K562 treated with DMSO at 1 percent for 48 hours (cell line): ENCODE measurements around the gene PCDHGB2. TPM values are rescaled to one million over a fixed set of nuclear protein-coding genes. Genes with fewer than 3 reads are reported as not detected.

Experiments
- total RNA-seq: library from RNA; unstranded; fragments of 300-600 nt; gene quantifications from 2 replicates; pipeline ENCODE4 v1.2.3, GENCODE V29; 2022; ENCODE audit warnings: low replicate concordance; ENCODE audit errors: extremely low read depth

Gene PCDHGB2
- total RNA-seq, 1 experiment from 2014 or later: not detected

GRCh38 chr5:141397756-141398551 lies 38.2 kb downstream of the PCDHGB2 start, which contains the start of gene PCDHGB5:
PCDHGB5 (plus strand) TSS chr5:141397947; CDS start chr5:141398128, 181 bp downstream.

GRCh38 chr5:141402553-141403243 lies 42.9 kb downstream of the PCDHGB2 start, which contains the start of gene PCDHGA9:
PCDHGA9 (plus strand) TSS chr5:141402778; CDS start chr5:141402953, 175 bp downstream.

GRCh38 chr5:141407790-141408505 lies 48.2 kb downstream of the PCDHGB2 start, which contains the start of gene PCDHGB6:
PCDHGB6 (plus strand) TSS chr5:141408021; CDS start chr5:141408203, 182 bp downstream.

Other genes with a start within 250 kb of the PCDHGB2 start
- not detected in 2 replicates for gene PCDHB4, start 238.2 kb upstream of the PCDHGB2 start, total RNA-seq
- gene PCDHB5, start 224.8 kb upstream of the PCDHGB2 start, total RNA-seq: not detected in 2 replicates
- not detected in 2 replicates for gene PCDHB6, start 209.9 kb upstream of the PCDHGB2 start, total RNA-seq
- not detected in 2 replicates for gene PCDHB7, start 187.3 kb upstream of the PCDHGB2 start, total RNA-seq
- not detected in 2 replicates for gene PCDHB8, start 182.2 kb upstream of the PCDHGB2 start, total RNA-seq
- not detected in 2 replicates for gene PCDHB16, start 177.6 kb upstream of the PCDHGB2 start, total RNA-seq
- not detected in 2 replicates for gene PCDHB9, start 172.8 kb upstream of the PCDHGB2 start, total RNA-seq
- gene PCDHB10, start 167.6 kb upstream of the PCDHGB2 start, total RNA-seq: not detected in 2 replicates
- gene PCDHB11, start 160.4 kb upstream of the PCDHGB2 start, total RNA-seq: not detected in 2 replicates
- not detected in 2 replicates for gene PCDHB12, start 151.3 kb upstream of the PCDHGB2 start, total RNA-seq
- not detected in 2 replicates for gene PCDHB13, start 146.1 kb upstream of the PCDHGB2 start, total RNA-seq
- not detected in 2 replicates for gene PCDHB14, start 136.7 kb upstream of the PCDHGB2 start, total RNA-seq
- gene PCDHB15, start 114.6 kb upstream of the PCDHGB2 start, total RNA-seq: not detected in 2 replicates
- gene SLC25A2, start 55.9 kb upstream of the PCDHGB2 start, total RNA-seq: not detected in 2 replicates
- not detected in 2 replicates for gene TAF7, start 39.2 kb upstream of the PCDHGB2 start, total RNA-seq
- not detected in 2 replicates for gene PCDHGA1, start 29.5 kb upstream of the PCDHGB2 start, total RNA-seq
- gene PCDHGA2, start 21.2 kb upstream of the PCDHGB2 start, total RNA-seq: not detected in 2 replicates
- not detected in 2 replicates for gene PCDHGA3, start 16.2 kb upstream of the PCDHGB2 start, total RNA-seq
- gene PCDHGB1, start 9.9 kb upstream of the PCDHGB2 start, total RNA-seq: not detected in 2 replicates
- not detected in 2 replicates for gene PCDHGA4, start 5.0 kb upstream of the PCDHGB2 start, total RNA-seq
- not detected in 2 replicates for gene PCDHGA5, start 4.2 kb downstream of the PCDHGB2 start, total RNA-seq
- not detected in 2 replicates for gene PCDHGB3, start 10.2 kb downstream of the PCDHGB2 start, total RNA-seq
- gene PCDHGA6, start 13.9 kb downstream of the PCDHGB2 start, total RNA-seq: not detected in 2 replicates
- not detected in 2 replicates for gene PCDHGA7, start 22.7 kb downstream of the PCDHGB2 start, total RNA-seq
- gene PCDHGB4, start 27.7 kb downstream of the PCDHGB2 start, total RNA-seq: not detected in 2 replicates
- gene PCDHGA8, start 32.6 kb downstream of the PCDHGB2 start, total RNA-seq: not detected in 2 replicates
- gene PCDHGB5, start 38.0 kb downstream of the PCDHGB2 start, total RNA-seq: not detected in 2 replicates
- gene PCDHGA9, start 42.8 kb downstream of the PCDHGB2 start, total RNA-seq: not detected in 2 replicates
- not detected in 2 replicates for gene PCDHGB6, start 48.0 kb downstream of the PCDHGB2 start, total RNA-seq
- not detected in 2 replicates for gene PCDHGA10, start 53.0 kb downstream of the PCDHGB2 start, total RNA-seq
- not detected in 2 replicates for gene PCDHGB7, start 57.7 kb downstream of the PCDHGB2 start, total RNA-seq
- gene PCDHGA11, start 61.1 kb downstream of the PCDHGB2 start, total RNA-seq: not detected in 2 replicates
- not detected in 2 replicates for gene PCDHGA12, start 70.5 kb downstream of the PCDHGB2 start, total RNA-seq
- not detected in 2 replicates for gene PCDHGC3, start 116.0 kb downstream of the PCDHGB2 start, total RNA-seq
- gene PCDHGC4, start 125.0 kb downstream of the PCDHGB2 start, total RNA-seq: not detected in 2 replicates
- not detected in 2 replicates for gene PCDHGC5, start 129.1 kb downstream of the PCDHGB2 start, total RNA-seq